ENCODE data around the gene CEACAM20.
"Not testable (repeated sequence)": the region's sequence is repeated elsewhere in the genome, so short reads cannot be mapped to it uniquely, and the experiment has no call there.

CEACAM20 gene

GRCh38 chr19:44539236-44539826, 9.9 kb upstream of the CEACAM20 start:
- Histone ChIP-seq H3K27ac (replicated peaks) (no peak overlapping the region), H3K27me3 (ENCODE audit: insufficient read depth, poor library complexity, severe bottlenecking) (no peaks in the 10 kb centered on the region), H3K4me3 (replicated peaks; ENCODE audit: insufficient read depth, low read length) (no peak overlapping the region)
- DNase-seq (ENCODE audit: low read depth in 1 of 2, low spot score in 1 of 2), result no peak
- TF ChIP-seq POLR2AphosphoS5 (IDR thresholded peaks at IDR 0.05; ENCODE audit: low read depth) (no peak), GABPA (IDR thresholded peaks at IDR 0.05; ENCODE audit: low read depth) (no peak), SPI1 (IDR thresholded peaks at IDR 0.05; ENCODE audit: borderline replicate concordance, low read depth) (no peak)
- TF ChIP-seq, protein P1, sequence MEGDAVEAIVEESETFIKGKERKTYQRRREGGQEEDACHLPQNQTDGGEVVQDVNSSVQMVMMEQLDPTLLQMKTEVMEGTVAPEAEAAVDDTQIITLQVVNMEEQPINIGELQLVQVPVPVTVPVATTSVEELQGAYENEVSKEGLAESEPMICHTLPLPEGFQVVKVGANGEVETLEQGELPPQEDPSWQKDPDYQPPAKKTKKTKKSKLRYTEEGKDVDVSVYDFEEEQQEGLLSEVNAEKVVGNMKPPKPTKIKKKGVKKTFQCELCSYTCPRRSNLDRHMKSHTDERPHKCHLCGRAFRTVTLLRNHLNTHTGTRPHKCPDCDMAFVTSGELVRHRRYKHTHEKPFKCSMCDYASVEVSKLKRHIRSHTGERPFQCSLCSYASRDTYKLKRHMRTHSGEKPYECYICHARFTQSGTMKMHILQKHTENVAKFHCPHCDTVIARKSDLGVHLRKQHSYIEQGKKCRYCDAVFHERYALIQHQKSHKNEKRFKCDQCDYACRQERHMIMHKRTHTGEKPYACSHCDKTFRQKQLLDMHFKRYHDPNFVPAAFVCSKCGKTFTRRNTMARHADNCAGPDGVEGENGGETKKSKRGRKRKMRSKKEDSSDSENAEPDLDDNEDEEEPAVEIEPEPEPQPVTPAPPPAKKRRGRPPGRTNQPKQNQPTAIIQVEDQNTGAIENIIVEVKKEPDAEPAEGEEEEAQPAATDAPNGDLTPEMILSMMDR (IDR thresholded peaks at IDR 0.05; ENCODE audit: insufficient read depth, low read length), result no peak
- TF ChIP-seq, protein P2, sequence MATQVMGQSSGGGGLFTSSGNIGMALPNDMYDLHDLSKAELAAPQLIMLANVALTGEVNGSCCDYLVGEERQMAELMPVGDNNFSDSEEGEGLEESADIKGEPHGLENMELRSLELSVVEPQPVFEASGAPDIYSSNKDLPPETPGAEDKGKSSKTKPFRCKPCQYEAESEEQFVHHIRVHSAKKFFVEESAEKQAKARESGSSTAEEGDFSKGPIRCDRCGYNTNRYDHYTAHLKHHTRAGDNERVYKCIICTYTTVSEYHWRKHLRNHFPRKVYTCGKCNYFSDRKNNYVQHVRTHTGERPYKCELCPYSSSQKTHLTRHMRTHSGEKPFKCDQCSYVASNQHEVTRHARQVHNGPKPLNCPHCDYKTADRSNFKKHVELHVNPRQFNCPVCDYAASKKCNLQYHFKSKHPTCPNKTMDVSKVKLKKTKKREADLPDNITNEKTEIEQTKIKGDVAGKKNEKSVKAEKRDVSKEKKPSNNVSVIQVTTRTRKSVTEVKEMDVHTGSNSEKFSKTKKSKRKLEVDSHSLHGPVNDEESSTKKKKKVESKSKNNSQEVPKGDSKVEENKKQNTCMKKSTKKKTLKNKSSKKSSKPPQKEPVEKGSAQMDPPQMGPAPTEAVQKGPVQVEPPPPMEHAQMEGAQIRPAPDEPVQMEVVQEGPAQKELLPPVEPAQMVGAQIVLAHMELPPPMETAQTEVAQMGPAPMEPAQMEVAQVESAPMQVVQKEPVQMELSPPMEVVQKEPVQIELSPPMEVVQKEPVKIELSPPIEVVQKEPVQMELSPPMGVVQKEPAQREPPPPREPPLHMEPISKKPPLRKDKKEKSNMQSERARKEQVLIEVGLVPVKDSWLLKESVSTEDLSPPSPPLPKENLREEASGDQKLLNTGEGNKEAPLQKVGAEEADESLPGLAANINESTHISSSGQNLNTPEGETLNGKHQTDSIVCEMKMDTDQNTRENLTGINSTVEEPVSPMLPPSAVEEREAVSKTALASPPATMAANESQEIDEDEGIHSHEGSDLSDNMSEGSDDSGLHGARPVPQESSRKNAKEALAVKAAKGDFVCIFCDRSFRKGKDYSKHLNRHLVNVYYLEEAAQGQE (IDR thresholded peaks at IDR 0.05; ENCODE audit: insufficient replicate concordance, low read depth), result no peak

GRCh38 chr19:44535361-44535760, 5.9 kb upstream of the CEACAM20 start:
- not testable (repeated sequence) for H3K27ac ChIP-seq (replicated peaks); DNase-seq (ENCODE audit: low read depth in 1 of 2, low spot score in 1 of 2); H3K4me3 ChIP-seq (replicated peaks; ENCODE audit: insufficient read depth, low read length); H3K27me3 ChIP-seq (ENCODE audit: insufficient read depth, poor library complexity, severe bottlenecking)

DNA sequence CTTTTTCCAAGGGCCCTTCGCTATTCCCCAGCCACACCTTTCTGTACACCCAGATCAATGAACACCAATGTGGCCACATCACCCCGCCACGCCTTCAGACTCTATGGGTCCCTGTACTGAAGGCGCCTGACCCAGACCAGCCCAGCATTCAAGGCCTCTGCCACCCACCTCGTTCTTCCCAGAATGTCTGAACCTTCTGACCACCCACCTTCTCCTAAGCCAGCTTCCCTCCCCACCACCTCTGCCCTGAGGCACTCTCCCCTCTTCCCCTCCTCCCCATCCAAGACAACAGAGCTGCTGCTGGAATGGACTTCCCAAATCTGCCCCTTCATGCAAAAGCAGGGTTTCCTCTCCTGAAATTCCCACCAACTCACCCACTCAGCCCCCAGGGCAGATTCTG, 3.3 kb upstream of the CEACAM20 start:
- TF ChIP-seq, protein P2 (IDR thresholded peaks at IDR 0.05; ENCODE audit: insufficient replicate concordance, low read depth), result no peak
- no peak for TF ChIP-seq SPI1 (IDR thresholded peaks at IDR 0.05; ENCODE audit: borderline replicate concordance, low read depth)
- TF ChIP-seq GABPA (IDR thresholded peaks at IDR 0.05; ENCODE audit: low read depth), result no peak
- Histone ChIP-seq H3K27ac (replicated peaks) (no peak overlapping the region), H3K27me3 (ENCODE audit: insufficient read depth, poor library complexity, severe bottlenecking) (no peaks in the 10 kb centered on the region), H3K4me3 (replicated peaks; ENCODE audit: insufficient read depth, low read length) (no peak overlapping the region)
- no peak for DNase-seq (ENCODE audit: low read depth in 1 of 2, low spot score in 1 of 2)

- H3K27me3 ChIP-seq (ENCODE audit: insufficient read depth, poor library complexity, severe bottlenecking), result no peaks in the 10 kb centered on the region
- H3K27ac ChIP-seq (replicated peaks), result no peak overlapping the region
- DNase-seq (ENCODE audit: low read depth in 1 of 2, low spot score in 1 of 2), result peak in 1 of 2 experiments; percentile 10
- TF ChIP-seq, protein P1 (IDR thresholded peaks at IDR 0.05; ENCODE audit: insufficient read depth, low read length), result no peak
- 0 out of 2 replicates have a peak, but pooled peaks have one; percentile 6 for TF ChIP-seq SPI1 (IDR thresholded peaks at IDR 0.05; ENCODE audit: borderline replicate concordance, low read depth)
- H3K4me3 ChIP-seq (replicated peaks; ENCODE audit: insufficient read depth, low read length), result no peak overlapping the region
Measured at GRCh38 chr19:44530777-44531176, 1.3 kb upstream of the CEACAM20 start.

GRCh38 chr19:44527554-44527953, 1.9 kb downstream of the CEACAM20 start:
- Histone ChIP-seq H3K4me3 (replicated peaks; ENCODE audit: insufficient read depth, low read length) (no peak overlapping the region), H3K27me3 (ENCODE audit: insufficient read depth, poor library complexity, severe bottlenecking) (no peaks in the 10 kb centered on the region), H3K27ac (replicated peaks) (no peak overlapping the region)
- TF ChIP-seq SPI1 (IDR thresholded peaks at IDR 0.05; ENCODE audit: borderline replicate concordance, low read depth) (no peak), POLR2AphosphoS5 (IDR thresholded peaks at IDR 0.05; ENCODE audit: low read depth) (no peak), GABPA (IDR thresholded peaks at IDR 0.05; ENCODE audit: low read depth) (no peak)
- TF ChIP-seq, protein P1 (IDR thresholded peaks at IDR 0.05; ENCODE audit: insufficient read depth, low read length), result no peak
- TF ChIP-seq, protein P2 (IDR thresholded peaks at IDR 0.05; ENCODE audit: insufficient replicate concordance, low read depth), result no peak
- no peak for DNase-seq (ENCODE audit: low read depth in 1 of 2, low spot score in 1 of 2)

Data from HL-60 (cell line).